CD4-positive, alpha-beta T cell treated with Interferon alpha-2 for 1 hour (primary cell): ENCODE data around the gene CHST15.
"Not testable (repeated sequence)": the region's sequence is repeated elsewhere in the genome, so short reads cannot be mapped to it uniquely, and the experiment has no call there.

Experiments
- DNase-seq, 2 donors: peaks; one replicate each; pipeline ENCODE4 v3.0.0-alpha.2; 2020 to 2022

Gene CHST15

DNA sequence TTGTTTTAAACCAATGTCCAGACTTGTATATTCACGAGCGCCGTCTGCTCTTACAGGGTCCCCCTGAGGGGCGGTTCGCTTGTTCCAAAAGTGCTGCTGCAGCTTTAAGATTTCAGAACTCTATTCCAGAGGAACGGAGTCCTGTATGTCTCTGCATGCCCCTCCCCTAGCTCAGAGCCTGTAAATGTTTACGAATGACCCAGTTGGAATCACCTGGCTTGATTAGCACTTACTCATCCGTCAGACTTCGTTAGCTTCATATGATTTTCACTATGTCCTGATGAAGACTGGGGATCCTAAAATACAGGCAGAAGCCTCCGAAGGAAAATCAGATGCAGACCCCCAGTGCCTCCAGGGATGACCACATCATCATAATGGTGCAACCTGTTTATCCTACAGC, 4.5 kb upstream of the CHST15 start:
- DNase-seq: no peak

- DNase-seq: no peak
These were observed 3.1 kb upstream of the CHST15 start for GRCh38 chr10:124096494-124096893.

DNA sequence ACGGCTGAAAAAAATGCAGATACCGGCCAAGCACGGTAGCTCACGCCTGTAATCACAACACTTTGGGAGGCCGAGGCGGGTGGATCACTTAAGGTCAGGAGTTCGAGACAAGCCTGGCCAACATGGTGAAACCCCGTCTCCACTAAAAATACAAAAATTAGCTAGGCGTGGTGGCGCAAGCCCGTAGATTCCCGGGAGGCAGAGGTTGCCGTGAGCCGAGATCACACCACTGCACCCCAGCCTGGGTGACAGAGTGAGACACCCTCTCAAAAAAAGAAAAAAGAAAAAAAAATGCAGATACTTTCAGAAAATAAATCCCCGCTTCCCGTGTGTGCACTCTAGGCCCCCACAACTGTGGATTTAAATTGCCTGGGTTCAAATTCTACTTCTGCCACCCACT, 2.4 kb upstream of the CHST15 start:
- not testable (repeated sequence) for DNase-seq

DNA sequence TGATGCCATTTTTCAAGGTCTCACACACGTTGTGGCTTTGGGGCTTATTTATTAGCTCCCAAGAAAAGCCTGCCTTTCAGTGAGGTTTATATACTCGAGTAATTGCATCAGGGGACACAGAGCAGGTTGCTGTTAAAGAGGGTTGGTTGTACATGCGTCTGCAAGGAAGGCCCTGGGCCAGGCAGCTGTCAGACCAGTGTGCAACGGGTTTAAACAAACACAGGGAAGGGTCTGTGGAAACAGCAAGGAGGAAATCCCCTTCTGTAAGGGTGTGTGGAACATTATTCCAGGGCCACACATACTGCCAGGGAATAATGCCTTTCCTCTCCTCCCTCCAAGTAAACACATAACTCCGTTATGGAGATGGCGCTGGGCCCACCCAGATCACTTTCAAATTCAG, 1.7 kb upstream of the CHST15 start:
- DNase-seq: no peak

GRCh38 chr10:124094419-124094785, 1.0 kb upstream of the CHST15 start:
- DNase-seq: no peak

DNA sequence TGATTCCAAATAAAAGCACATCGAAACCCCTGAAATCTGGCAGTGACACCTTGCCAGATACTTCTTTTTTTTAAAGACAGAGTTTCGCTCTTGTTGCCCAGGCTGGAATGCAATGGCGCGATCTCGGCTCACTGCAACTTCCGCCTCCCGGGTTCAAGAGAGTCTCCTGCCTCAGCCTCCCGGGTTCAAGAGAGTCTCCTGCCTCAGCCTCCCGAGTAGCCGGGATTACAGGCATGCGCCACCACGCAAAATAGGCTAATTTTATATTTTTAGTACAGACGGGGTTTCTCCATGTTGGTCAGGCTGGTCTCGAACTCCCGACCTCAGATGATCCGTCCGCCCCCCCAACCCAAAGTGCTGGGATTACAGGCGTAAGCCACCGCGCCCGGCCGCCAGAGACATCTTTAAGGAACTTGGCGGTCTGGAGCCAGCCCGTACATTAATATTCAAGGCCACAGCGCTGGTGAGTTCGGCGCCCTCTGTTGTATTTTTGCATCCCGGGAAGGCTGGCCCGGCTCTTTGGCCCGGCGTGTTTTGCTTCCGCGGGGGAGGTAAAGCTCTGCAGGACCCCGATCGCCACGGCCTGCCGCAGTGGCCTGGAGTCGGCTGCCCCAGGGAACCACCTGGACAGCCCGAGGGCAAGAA, 498 bp upstream of the CHST15 start:
- not testable (repeated sequence) for DNase-seq

- DNase-seq: peak; percentile 20 to 73
These were observed 1.0 kb downstream of the CHST15 start for GRCh38 chr10:124092250-124092859.

- no peak for DNase-seq
These were observed 1.6 kb downstream of the CHST15 start for GRCh38 chr10:124091646-124092249.

DNA sequence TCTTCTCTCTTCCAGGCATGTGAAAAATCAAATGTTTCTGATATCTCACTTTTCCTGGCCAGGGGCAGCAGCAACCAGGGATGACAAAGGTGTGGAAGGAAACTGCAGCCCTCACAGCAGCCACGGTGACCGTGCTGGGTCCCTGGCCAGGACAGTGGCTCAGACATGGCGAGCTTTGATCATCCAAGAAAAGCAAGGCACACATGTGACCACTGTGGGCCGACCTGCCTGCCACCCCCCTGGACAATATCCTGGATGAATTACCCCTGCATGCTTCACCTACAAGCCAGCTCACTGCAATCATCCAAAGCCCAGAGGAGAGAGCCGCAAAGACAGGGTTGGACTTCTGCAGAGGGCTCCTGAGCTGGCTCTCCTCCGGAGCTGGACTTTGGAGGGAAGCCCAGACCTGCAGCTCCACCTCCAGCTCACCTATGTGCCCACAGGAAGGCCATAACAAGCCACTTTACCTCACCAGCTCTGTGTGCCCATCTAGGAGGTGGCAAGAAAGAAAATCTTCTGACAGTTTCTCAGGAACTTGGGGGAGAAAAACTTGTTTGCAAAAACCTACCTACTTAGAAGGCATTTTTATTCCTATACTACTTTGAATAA, 2.7 kb downstream of the CHST15 start:
- no peak for DNase-seq

DNA sequence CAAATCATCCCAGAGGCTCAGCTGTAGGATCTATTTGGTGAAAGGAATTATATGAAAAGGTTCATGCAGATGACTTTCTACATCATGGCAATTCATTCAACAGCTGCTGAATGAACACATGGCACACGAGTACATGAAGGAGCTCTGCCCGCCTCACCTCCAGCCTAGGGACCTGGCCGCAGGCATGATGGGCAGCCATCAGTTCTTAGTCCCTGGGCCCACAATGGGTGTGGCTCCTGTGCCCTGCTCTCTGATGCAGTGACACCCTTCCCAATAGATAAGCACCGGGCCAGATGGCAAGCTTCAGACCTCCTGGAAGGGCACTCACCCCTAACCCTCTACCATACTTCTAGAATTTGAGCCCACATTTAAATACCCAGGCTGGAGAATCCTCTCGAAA, 3.5 kb downstream of the CHST15 start:
- DNase-seq: no peak

DNA sequence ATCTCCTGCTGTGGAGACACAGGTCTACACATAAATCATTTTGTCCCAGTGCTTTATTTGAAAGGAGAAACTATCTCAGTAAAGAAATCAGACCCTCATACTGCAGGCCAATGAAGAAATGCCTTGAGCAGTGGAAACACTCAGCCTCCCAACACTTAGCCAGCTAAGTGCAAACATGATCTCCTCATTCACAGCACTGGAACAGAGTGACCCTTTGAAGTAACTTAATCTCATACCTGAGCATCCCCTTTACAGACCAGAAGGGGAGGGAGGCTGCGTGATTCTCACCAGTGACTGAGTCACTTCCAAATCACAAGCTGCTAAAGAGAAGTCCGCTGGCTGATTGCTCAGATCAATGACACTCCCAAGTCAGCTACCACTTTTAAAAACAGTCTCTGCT, 4.5 kb downstream of the CHST15 start:
- DNase-seq: no peak

GRCh38 chr10:124087672-124088634, 5.4 kb downstream of the CHST15 start:
- no peak for DNase-seq

DNA sequence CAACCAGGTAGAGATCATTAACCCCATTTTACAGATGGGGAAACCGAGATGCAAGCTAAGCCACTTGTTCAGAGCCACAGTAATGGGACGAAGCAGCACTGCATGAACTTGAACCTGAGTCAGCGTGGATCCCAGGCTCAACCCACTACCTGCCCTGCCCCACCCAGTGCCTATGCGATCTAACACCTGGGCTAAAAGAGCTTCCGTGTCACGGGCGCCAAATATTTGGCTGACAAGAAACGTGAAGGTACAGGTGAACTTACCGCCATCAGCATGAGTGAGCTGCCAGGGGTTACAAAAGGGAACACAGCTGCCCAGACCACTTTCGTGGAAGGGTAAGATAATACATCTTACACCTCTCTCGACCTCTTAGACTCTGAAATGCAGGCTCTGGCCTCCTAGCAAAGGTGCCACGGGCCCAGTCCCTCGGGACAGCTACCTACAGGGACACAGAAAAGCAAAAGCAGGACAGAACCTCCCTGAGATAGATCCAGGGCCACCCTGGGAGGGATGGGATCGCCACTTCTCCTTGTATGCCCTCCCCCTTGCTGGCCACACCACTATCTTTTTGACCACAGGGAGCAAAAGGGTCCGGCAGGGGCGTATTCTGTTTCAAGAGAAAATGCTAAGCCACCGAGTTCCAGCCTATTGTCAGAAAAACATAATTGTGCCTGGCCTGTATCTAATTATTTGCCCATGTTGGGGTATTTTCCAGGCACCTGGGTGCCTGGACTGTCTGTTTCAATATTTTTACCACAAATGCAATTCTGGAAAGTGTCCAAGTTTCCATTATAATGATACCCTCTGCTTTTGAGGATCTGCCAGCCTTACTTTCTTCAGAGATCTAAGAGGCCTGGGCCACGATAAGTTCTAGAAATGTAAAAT, 6.4 kb downstream of the CHST15 start:
- no peak for DNase-seq

GRCh38 chr10:124086097-124086710, 7.2 kb downstream of the CHST15 start:
- DNase-seq: no peak

GRCh38 chr10:124085680-124086079, 7.7 kb downstream of the CHST15 start:
- DNase-seq: no peak

- DNase-seq: no peak
These were observed 8.7 kb downstream of the CHST15 start for GRCh38 chr10:124084708-124085107.

DNA sequence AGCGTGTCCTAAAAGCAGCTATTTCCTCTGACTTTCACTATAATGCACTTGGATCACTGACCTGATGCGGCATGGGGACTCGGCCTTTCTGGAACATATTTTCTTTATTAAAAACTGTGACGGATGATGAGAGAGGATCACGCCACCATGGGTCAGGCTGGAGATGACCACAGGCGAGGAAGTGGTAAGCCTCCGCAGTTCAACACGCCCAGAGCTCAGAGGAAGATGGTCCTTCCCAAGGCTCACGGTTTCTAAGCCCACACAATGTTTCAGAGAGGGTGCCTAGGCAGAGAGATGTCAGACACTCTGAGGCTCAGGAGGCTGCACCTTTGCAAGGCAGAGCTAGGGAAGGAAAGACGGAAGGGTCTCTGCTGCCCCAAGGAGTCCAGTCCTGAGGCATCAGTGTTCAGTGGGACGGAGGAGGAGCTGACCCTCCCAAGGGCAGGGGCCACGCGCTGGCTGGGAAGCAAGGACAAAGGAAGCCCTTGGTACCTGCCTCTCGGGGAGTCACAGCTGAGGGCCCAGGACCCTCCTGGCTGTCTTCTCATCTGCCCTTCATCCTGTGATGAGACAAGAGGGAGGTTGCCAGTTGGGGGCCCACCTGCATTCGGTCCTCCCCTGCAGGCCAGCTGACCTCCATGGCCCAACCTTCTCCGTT, 9.5 kb downstream of the CHST15 start:
- DNase-seq: no peak

DNA sequence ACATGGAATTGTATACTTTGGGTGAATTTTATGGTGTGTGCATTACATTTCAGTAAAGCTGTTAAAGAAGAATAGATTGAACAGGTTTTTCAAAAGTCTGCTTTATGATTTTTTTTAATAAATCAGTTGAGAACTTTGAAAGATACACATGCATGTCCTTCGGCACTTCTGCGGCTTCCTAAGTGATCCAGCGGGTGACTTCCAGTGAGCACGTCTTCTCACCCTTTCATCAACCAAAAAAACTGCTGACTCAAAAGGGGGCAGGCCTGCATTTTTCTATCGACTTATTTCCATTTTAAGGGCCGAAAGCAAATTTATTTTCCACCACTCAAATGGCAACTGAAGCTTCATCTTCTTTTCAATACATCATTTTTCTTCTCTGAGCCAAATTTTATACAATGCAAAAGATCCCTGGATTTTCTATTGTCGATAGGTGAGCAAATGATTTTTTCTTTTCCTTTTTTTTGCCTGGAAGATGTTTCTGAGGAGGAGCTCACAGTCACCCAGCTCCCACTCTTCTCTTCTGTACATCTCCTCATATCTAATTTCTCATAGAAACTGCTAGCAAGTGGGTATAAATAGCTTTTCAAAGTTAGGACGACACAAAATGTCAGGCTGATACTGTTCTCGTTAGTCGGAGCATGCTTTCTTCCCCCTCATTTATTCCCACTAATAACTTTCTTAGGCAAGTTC, 10.2 kb downstream of the CHST15 start:
- no peak for DNase-seq

GRCh38 chr10:124082555-124082954, 10.8 kb downstream of the CHST15 start:
- no peak for DNase-seq

DNA sequence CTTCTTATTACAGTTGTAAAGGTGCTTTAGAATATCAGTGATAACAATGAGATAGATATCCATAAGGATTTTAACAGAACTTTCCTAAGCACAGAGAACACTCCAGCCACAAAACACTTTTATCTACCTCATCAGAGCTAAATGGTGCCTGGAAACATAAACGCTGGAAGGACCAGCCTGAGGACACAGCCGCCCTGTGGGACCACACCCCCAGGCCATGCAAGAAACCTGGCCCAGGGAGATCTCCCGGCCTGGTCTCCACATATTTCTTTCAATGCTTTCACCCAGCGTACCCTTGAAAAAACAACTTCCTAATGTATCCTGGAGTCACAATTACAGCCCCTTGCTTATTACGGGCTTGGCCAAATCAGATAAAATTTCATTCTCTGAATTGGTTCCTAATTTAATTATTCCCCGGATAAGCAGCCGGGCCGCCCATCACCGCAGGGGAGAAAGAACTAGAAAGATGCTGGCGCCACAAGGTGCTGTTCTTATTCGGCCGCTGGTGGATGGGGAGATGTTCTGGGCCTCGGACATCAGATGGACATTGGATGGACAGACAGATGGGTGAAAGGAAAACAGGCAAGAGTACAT, 11.8 kb downstream of the CHST15 start:
- no peak for DNase-seq
